AG09319 (cell line): ENCODE results near the gene LINGO3.

ENCODE experiments used
- DNase-seq: peaks from one replicate; pipeline ENCODE4 v3.0.0-alpha.2; 2010; ENCODE audit warnings: low read depth; ENCODE audit errors: extremely low read depth
- TF ChIP-seq, protein P1 (sequence below): IDR thresholded peaks from 2 replicates; pipeline ENCODE4 v1.5.1; 2011; ENCODE audit warnings: low read depth, mild to moderate bottlenecking, inconsistent platforms, low read length, moderate library complexity

Gene LINGO3

DNA sequence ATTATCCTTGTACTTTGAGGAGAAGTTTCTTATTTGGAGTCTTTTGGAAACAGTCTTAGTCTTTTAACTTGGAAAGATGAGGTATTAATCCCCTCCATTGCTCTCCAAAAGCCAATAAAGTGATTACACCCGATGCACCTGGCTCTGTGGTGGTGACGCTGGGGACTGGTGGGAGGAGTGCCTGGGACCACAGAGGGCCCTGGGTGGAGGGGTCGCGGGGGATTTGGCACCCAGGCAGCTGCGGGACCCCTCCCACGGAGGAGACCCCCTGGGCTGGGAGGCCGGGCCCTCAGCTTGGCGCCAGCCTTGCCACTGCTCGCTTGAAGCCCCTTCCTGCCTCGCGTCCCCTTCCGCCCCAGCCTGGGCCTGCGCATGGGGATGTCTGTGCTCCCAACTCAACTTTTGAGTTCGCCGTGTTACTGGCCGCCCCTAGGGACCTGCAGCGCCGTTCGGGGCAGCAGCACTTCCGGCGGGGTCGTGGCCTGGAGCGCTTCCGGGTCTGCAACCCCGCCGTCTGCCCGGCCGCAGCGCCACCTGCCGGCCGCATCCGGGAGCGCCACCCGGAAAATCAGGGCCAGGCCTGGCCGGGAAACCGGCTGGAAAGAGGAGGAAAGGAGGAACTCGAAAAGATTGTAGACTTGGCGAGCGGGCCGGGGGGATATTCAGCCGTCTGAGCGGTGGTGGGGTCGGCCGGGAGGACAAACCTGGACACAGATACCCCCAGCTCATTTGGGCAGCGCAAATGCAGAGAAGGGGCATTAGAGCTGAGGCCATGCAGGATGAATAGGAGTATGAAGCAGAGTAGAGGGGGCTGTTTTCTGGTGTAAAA is 34.4 kb downstream of the LINGO3 start:
- TF ChIP-seq, protein P1, sequence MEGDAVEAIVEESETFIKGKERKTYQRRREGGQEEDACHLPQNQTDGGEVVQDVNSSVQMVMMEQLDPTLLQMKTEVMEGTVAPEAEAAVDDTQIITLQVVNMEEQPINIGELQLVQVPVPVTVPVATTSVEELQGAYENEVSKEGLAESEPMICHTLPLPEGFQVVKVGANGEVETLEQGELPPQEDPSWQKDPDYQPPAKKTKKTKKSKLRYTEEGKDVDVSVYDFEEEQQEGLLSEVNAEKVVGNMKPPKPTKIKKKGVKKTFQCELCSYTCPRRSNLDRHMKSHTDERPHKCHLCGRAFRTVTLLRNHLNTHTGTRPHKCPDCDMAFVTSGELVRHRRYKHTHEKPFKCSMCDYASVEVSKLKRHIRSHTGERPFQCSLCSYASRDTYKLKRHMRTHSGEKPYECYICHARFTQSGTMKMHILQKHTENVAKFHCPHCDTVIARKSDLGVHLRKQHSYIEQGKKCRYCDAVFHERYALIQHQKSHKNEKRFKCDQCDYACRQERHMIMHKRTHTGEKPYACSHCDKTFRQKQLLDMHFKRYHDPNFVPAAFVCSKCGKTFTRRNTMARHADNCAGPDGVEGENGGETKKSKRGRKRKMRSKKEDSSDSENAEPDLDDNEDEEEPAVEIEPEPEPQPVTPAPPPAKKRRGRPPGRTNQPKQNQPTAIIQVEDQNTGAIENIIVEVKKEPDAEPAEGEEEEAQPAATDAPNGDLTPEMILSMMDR = peak; percentile 82
- DNase-seq = no peak

DNA sequence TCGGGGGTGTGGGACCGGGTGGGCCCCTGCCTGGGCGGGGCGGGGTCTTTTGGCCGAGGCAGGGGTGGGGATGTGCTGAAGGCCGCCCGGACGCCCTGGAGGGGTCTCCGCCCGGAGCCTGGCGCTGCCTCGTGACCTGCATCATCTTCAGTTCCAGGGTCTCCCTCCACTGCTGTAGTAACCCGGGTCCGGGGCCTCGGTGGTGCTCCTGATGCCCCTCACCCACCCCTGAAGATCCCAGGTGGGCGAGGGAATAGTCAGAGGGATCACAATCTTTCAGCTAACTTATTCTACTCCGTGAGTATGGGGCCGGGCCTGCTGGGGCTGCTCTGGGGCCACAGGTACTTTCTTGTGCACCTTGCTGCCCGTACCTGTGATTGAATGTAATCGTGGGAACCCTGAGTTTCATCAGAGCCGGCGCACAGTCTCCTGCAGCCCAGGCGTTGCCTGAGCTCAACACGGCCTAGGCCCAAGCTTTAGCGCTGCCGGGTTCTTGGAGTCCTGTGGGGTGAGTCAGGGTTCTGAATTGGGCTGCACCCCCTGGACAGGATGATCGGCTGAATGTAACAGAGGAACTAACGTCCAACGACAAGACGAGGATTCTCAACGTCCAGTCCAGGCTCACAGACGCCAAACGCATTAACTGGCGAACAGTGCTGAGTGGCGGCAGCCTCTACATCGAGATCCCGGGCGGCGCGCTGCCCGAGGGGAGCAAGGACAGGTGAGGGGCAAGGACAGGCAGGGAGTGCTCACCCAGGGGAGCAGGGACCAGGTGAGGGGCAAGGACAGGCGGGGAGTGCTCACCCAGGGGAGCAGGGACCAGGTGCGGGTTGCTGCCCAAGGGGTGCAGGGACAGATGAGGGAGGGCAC is 36.5 kb downstream of the LINGO3 start:
- DNase-seq = no peak
- TF ChIP-seq, protein P1 = no peak

DNA sequence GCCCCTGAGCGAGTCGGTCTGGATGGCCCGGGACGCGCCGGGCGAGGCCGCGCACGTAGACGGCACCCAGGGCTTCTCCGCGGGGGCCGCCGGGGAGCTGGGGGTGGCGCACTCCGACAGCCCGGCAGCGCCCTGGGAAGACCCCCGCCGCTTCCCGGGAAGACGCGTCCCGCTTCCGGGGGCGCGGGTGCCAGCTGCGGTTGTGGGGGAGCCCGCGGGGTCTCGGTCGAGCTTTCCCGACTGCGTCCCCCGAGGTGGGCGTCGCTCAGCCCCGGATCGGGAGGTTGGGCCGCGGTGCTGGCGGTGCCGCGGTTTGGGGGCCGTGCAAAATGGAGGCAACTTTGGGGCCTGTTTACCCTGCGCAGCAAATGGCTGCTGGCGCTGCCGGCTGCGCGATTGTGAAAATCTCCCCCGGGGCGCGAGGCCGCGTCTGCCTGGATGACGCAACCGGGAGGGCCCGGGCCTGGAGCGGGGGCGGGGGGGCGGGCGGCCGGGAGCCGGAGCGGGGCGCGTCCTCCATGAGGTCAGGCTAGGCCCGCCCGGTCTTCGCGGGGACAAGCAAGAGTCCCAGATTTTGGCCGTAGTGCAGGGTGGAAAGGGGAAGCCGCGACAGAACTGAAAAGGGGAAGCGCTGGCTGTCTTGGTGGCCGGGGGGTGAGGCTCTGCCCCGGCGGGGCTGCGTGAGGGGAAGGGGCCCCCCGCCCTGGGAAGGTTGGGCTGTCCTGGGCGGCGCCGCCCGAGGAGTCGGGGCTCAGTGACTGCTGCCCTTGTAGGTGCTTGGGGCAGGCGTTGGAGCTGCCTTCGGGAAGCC is 37.3 kb downstream of the LINGO3 start:
- DNase-seq = peak; percentile 67
- TF ChIP-seq, protein P1 = no peak

DNA sequence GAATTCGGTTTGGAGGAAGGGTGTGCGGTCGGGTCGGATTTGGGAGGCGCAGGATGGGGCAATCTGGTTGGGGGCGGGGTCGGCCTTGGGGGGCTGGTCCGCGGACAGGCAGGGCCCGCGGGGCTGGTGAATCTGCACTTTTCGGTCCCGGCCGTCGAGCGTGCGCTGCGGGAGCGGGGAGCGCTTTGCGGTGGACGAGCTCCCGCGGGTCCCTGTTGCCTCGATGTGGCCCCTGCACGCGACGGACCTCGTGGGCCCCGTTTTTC is 37.9 kb downstream of the LINGO3 start:
- TF ChIP-seq, protein P1 = no peak
- DNase-seq = no peak

DNA sequence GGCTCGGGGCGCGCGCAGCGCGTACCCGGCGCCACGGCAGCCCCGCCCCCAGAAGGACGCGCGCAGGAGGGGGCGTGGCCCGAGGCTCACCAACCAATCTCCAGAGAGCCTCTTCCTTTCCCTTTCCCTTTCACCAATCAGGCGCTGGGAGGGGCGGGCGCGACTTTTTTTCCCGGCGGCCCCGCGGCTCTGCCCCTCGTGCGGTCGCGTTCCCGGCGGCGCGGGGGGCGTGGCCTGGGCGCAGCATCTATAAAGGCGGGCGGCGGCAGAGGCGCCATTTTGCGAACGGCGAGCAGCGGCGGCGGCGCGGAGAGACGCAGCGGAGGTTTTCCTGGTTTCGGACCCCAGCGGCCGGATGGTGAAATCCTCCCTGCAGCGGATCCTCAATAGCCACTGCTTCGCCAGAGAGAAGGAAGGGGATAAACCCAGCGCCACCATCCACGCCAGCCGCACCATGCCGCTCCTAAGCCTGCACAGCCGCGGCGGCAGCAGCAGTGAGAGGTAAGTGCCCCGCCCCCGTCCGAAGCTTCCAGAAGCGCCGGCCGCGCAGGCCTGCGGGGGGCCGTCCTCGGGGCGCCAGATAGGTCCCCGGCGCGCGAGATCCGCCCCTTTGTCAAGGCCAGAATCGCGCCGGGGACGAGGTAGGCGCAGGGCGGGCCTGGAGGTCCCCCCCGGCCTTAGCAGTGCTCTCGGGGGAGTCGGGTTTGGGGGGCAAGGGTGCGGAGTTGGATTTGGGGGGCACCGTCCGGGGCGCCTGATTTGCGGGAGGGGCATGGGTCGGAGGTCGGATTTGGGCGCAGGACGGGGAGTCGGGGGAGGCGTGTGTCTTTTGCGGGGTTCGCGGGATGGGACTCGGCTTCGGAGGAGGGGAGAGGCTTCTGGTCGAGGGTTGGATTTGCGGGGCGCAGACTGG is 38.5 kb downstream of the LINGO3 start:
- DNase-seq = peak; percentile 93
- TF ChIP-seq, protein P1 = no peak

DNA sequence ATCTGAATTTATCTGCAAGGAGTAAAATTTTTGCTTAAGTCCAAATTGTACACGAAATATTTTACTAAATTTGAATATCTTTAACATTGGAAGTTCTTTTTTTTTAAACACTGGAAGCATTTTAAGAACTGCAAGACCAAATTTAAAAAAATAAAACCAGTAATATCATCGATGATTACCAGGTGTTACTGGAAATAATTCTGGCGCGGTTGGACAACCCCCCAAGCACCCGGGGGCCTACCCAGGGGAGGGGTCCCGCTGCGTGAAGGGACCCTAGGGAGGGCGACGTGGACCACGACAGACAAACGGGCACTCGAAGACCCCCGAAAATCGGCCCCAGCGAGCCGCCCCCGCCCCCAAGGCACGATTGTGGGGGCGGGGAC is 39.1 kb downstream of the LINGO3 start:
- TF ChIP-seq, protein P1 = no peak

More for the DNA sequence above, 39.1 kb downstream of the LINGO3 start:
- DNase-seq = no peak
